Neural progenitor cell (in vitro differentiated cells): ENCODE data around the gene ZNF19. TPM values are rescaled to one million over a fixed set of nuclear protein-coding genes. Genes with fewer than 3 reads are reported as not detected.
A peak's percentile ranks its signal among the peaks of the same experiment; 100 is the strongest.

Experiments used
- DNase-seq: peaks from one replicate; pipeline ENCODE4 v3.0.0-alpha.2; 2016; ENCODE audit warnings: low spot score
- H2AFZ ChIP-seq: fragments of 200-600 bp; sonication (generic); replicated peaks from 2 replicates; pipeline ENCODE4 v1.6.1; 2016; ENCODE audit warnings: antibody characterized with exemption
- H3F3A ChIP-seq: fragments of 200-600 bp; sonication (generic); 2 replicates; pipeline ENCODE4 v1.6.1; 2016; ENCODE audit warnings: antibody characterized with exemption, low read depth
- H3K27ac ChIP-seq: fragments of 200-600 bp; sonication (generic); 2 replicates; pipeline ENCODE4 v1.5.1; 2016; ENCODE audit warnings: mild to moderate bottlenecking
- H3K27me3 ChIP-seq: fragments of 200-600 bp; sonication (generic); 2 replicates; pipeline ENCODE4 v1.6.1; 2016; ENCODE audit warnings: mild to moderate bottlenecking, moderate library complexity
- H3K36me3 ChIP-seq: fragments of 200-600 bp; sonication (generic); 2 replicates; pipeline ENCODE4 v1.5.1; 2016
- H3K4me1 ChIP-seq: fragments of 200-600 bp; sonication (generic); 2 replicates; pipeline ENCODE4 v1.6.1; 2016; ENCODE audit warnings: mixed run types
- H3K4me2 ChIP-seq: fragments of 200-600 bp; sonication (generic); 2 replicates; pipeline ENCODE4 v1.6.1; 2016
- H3K4me3 ChIP-seq: fragments of 200-600 bp; sonication (generic); 2 replicates; pipeline ENCODE4 v1.5.1; 2016
- H3K79me2 ChIP-seq: fragments of 200-600 bp; sonication (generic); 2 replicates; pipeline ENCODE4 v1.6.1; 2016; ENCODE audit warnings: low read depth
- H3K9ac ChIP-seq: fragments of 200-600 bp; sonication (generic); 2 replicates; pipeline ENCODE4 v1.6.1; 2016
- H3K9me3 ChIP-seq: fragments of 200-600 bp; sonication (generic); 2 replicates; pipeline ENCODE4 v1.5.1; 2016; ENCODE audit warnings: low read depth
- H4K20me1 ChIP-seq: fragments of 200-600 bp; sonication (generic); 2 replicates; pipeline ENCODE4 v1.6.1; 2016; ENCODE audit warnings: low read depth
- H3K27ac Mint-ChIP-seq: 3 replicates; pipeline ENCODE4 v1.8.0; 2021; ENCODE audit warnings: mixed read lengths
- H3K27me3 Mint-ChIP-seq: 2 replicates; pipeline ENCODE4 v1.8.0; 2022; ENCODE audit warnings: low read depth, mild to moderate bottlenecking, inconsistent platforms, moderate library complexity, mixed read lengths; ENCODE audit not compliant: insufficient read depth
- H3K36me3 Mint-ChIP-seq: 3 replicates; pipeline ENCODE4 v1.8.0; 2021; ENCODE audit warnings: mixed read lengths
- H3K4me1 Mint-ChIP-seq: 3 replicates; pipeline ENCODE4 v1.8.0; 2021; ENCODE audit warnings: mixed read lengths
- H3K4me3 Mint-ChIP-seq: 3 replicates; pipeline ENCODE4 v1.8.0; 2021; ENCODE audit warnings: mild to moderate bottlenecking, moderate library complexity, mixed read lengths
- H3K9me3 Mint-ChIP-seq: 3 replicates; pipeline ENCODE4 v1.8.0; 2020; ENCODE audit warnings: mixed read lengths
- CTCF ChIP-seq: fragments of 200-600 bp; sonication (generic); IDR thresholded peaks from 2 replicates; pipeline ENCODE4 v1.5.1; 2017; ENCODE audit warnings: antibody characterized with exemption, mild to moderate bottlenecking
- EZH2 ChIP-seq: fragments of 200-600 bp; sonication (generic); IDR thresholded peaks from 2 replicates; pipeline ENCODE4 v1.6.1; 2017; ENCODE audit warnings: antibody characterized with exemption, mild to moderate bottlenecking, moderate library complexity
- EZH2phosphoT487 ChIP-seq: fragments of 200-600 bp; sonication (generic); IDR thresholded peaks from 2 replicates; pipeline ENCODE4 v1.6.1; 2017; ENCODE audit warnings: antibody characterized with exemption
- total RNA-seq: library from RNA; depleted of rRNA; stranded (reverse); fragments of >200 nt; gene quantifications from 2 replicates; pipeline ENCODE4 v1.2.3, GENCODE V29; 2015; ENCODE audit warnings: low replicate concordance

The ZNF19 gene
- total RNA-seq, 1 donor from 2014 or later: 13.9 TPM

- H3K27ac Mint-ChIP-seq: no peak overlapping the region
- Histone ChIP-seq H3F3A (peaks cover 15% of the 10 kb centered on the region), H3K79me2 (no peaks in the 10 kb centered on the region), H3K36me3 (peaks cover 32% of the 10 kb centered on the region), H3K4me1 (no peaks in the 10 kb centered on the region), H2AFZ (no peak overlapping the region), H3K27me3 (no peaks in the 10 kb centered on the region), H3K4me2 (no peak overlapping the region), H3K27ac (no peak overlapping the region), H3K4me3 (no peak overlapping the region), H4K20me1 (no peaks in the 10 kb centered on the region), H3K9me3 (peaks cover 37% of the 10 kb centered on the region), H3K9ac (no peak overlapping the region)
- H3K4me3 Mint-ChIP-seq: no peak overlapping the region
- peaks cover 67% of the 10 kb centered on the region for H3K36me3 Mint-ChIP-seq
- H3K4me1 Mint-ChIP-seq: no peaks in the 10 kb centered on the region
- no peak for DNase-seq
- no peaks in the 10 kb centered on the region for H3K27me3 Mint-ChIP-seq
- TF ChIP-seq EZH2phosphoT487 (no peak), EZH2 (no peak), CTCF (no peak)
- peaks cover 63% of the 10 kb centered on the region for H3K9me3 Mint-ChIP-seq
Observed at GRCh38 chr16:71449020-71449419, 40.1 kb downstream of the ZNF19 start.

- H3K27ac ChIP-seq: no peak overlapping the region
- TF ChIP-seq EZH2phosphoT487 (no peak), EZH2 (no peak), CTCF (no peak)
- DNase-seq: no peak
Observed at GRCh38 chr16:71448274-71448866, 40.8 kb downstream of the ZNF19 start.

GRCh38 chr16:71443714-71444113, 45.4 kb downstream of the ZNF19 start:
- peak overlapping the region; percentile 1 for H3K4me3 Mint-ChIP-seq
- Histone ChIP-seq H3K27ac (no peak overlapping the region), H3K27me3 (no peaks in the 10 kb centered on the region), H3K4me3 (no peak overlapping the region), H3F3A (peaks cover 5% of the 10 kb centered on the region), H3K79me2 (no peaks in the 10 kb centered on the region), H4K20me1 (no peaks in the 10 kb centered on the region), H3K9ac (no peak overlapping the region), H3K4me2 (no peak overlapping the region), H3K4me1 (no peaks in the 10 kb centered on the region), H3K36me3 (peaks cover 10% of the 10 kb centered on the region), H2AFZ (no peak overlapping the region), H3K9me3 (peaks cover 22% of the 10 kb centered on the region)
- DNase-seq: no peak
- H3K27ac Mint-ChIP-seq: no peak overlapping the region
- H3K36me3 Mint-ChIP-seq: peaks cover 19% of the 10 kb centered on the region
- H3K4me1 Mint-ChIP-seq: no peaks in the 10 kb centered on the region
- H3K27me3 Mint-ChIP-seq: peaks cover 2% of the 10 kb centered on the region
- TF ChIP-seq EZH2: no peak
- TF ChIP-seq CTCF: no peak
- no peak for TF ChIP-seq EZH2phosphoT487
- H3K9me3 Mint-ChIP-seq: peaks cover 51% of the 10 kb centered on the region

More at GRCh38 chr16:71448274-71448866, 40.8 kb downstream of the ZNF19 start:
- Histone ChIP-seq H3K4me1 (no peaks in the 10 kb centered on the region), H3F3A (peaks cover 15% of the 10 kb centered on the region), H4K20me1 (no peaks in the 10 kb centered on the region), H3K4me3 (no peak overlapping the region), H3K27me3 (no peaks in the 10 kb centered on the region), H3K79me2 (no peaks in the 10 kb centered on the region), H3K9me3 (peaks cover 37% of the 10 kb centered on the region), H3K4me2 (no peak overlapping the region), H3K36me3 (peaks cover 32% of the 10 kb centered on the region), H2AFZ (no peak overlapping the region), H3K9ac (no peak overlapping the region)
- Mint-ChIP-seq H3K4me3 (no peak overlapping the region), H3K36me3 (peaks cover 66% of the 10 kb centered on the region), H3K9me3 (peaks cover 67% of the 10 kb centered on the region), H3K4me1 (no peaks in the 10 kb centered on the region), H3K27ac (no peak overlapping the region), H3K27me3 (no peaks in the 10 kb centered on the region)
